Smooth muscle cell (in vitro differentiated cells): Measurements from ENCODE around the gene TRMT1. TPM values are rescaled to one million over a fixed set of nuclear protein-coding genes. Genes with fewer than 3 reads are reported as not detected.
A peak's percentile ranks its signal among the peaks of the same experiment; 100 is the strongest.

Source experiments
- DNase-seq: peaks from one replicate; lab custom pipeline; 2025; ENCODE audit not compliant: unreplicated experiment; lab: John Stamatoyannopoulos, UW
- H2AFZ ChIP-seq: fragments of 200-600 bp; sonication (generic); 2 replicates; pipeline ENCODE4 v1.6.0; 2016; ENCODE audit warnings: antibody characterized with exemption, low read depth, mild to moderate bottlenecking
- H3F3A ChIP-seq: fragments of 200-600 bp; sonication (generic); 2 replicates; pipeline ENCODE4 v1.6.0; 2017; ENCODE audit warnings: antibody characterized with exemption, low read depth
- H3K27ac ChIP-seq: fragments of 200-600 bp; sonication (generic); 2 replicates; pipeline ENCODE4 v1.5.1; 2016; ENCODE audit warnings: low read depth, mild to moderate bottlenecking
- H3K27me3 ChIP-seq: fragments of 200-600 bp; sonication (generic); 2 replicates; pipeline ENCODE4 v1.6.1; 2016; ENCODE audit warnings: low read depth, mild to moderate bottlenecking
- H3K36me3 ChIP-seq: fragments of 200-600 bp; sonication (generic); 2 replicates; pipeline ENCODE4 v1.5.1; 2016; ENCODE audit warnings: low read depth
- H3K4me1 ChIP-seq: fragments of 200-600 bp; sonication (generic); 2 replicates; pipeline ENCODE4 v1.5.1; 2016; ENCODE audit warnings: low read depth
- H3K4me2 ChIP-seq: fragments of 200-600 bp; sonication (generic); 2 replicates; pipeline ENCODE4 v1.6.0; 2016; ENCODE audit warnings: mild to moderate bottlenecking
- H3K4me3 ChIP-seq: fragments of 200-600 bp; sonication (generic); 2 replicates; pipeline ENCODE4 v1.5.1; 2016; ENCODE audit warnings: mild to moderate bottlenecking
- H3K79me2 ChIP-seq: fragments of 200-600 bp; sonication (generic); 2 replicates; pipeline ENCODE4 v1.6.0; 2016; ENCODE audit warnings: low read depth, mild to moderate bottlenecking
- H3K9ac ChIP-seq: fragments of 200-600 bp; sonication (generic); 2 replicates; pipeline ENCODE4 v1.6.0; 2016; ENCODE audit warnings: low read depth
- H3K9me3 ChIP-seq: fragments of 200-600 bp; sonication (generic); replicated peaks from 2 replicates; pipeline ENCODE4 v1.5.1; 2016; ENCODE audit warnings: low read depth
- H4K20me1 ChIP-seq: fragments of 200-600 bp; sonication (generic); 2 replicates; pipeline ENCODE4 v1.6.0; 2016; ENCODE audit warnings: low read depth
- WGBS: methylation state at CpG from one replicate; pipeline ENCODE4 v1.1.7; 2016; ENCODE audit warnings: low lambda C conversion rate; 5-methylcytosine and 5-hydroxymethylcytosine counted together
- polyA plus RNA-seq: library from polyadenylated mRNA; unstranded; fragments of >200 nt; fragmentation: Nextera tagmentation; extraction: Ambion mirVana; gene quantifications from 2 replicates; pipeline ENCODE4 v1.2.1, GENCODE V29; 2016
- total RNA-seq: library from RNA; depleted of rRNA; stranded (reverse); fragments of >200 nt; gene quantifications from 2 replicates; pipeline ENCODE4 v1.2.3, GENCODE V29; 2014
- TF ChIP-seq, protein P1 (sequence below): fragments of 200-600 bp; sonication (generic); IDR thresholded peaks from 2 replicates; pipeline ENCODE4 v1.5.1; 2017; ENCODE audit warnings: borderline replicate concordance, mild to moderate bottlenecking, antibody characterized with exemption; ENCODE audit not compliant: insufficient read depth, poor library complexity, severe bottlenecking

Gene TRMT1
- total and polyA plus RNA-seq, 2 experiments from 2014 or later = 21.9 to 37.4 TPM

DNA sequence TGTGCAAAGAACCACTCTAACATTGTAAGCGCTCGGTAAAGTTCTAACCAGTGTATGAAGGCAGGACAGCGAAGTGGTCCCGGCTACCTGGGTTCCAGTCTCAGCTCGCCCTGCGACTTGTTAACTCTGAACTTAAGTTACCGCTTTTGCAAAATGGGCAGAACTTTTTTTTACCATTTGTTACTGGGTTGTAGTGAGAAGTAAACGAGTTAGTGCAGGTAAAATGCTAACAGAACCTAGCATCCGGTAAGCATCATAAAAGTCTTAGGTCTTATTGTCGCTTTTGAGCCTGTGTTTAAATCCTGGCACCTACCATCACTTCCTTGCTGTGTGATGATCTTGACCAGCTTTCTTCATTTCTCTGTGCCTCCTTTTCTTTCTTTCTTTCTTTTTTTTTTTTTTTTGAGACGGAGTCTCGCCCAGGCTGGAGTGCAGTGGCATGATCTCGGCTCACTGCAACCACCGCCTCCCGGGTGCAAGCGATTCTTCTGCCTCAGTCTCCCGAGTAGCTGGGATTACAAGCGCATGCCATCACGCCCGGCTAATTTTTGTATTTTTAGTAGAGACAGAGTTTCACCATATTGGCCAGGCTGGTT is 734 bp upstream of the TRMT1 start:
- Histone ChIP-seq H3K36me3 (no peaks in the 10 kb centered on the region), H3K4me1 (peaks cover 24% of the 10 kb centered on the region), H3K4me2 (peak overlapping the region; percentile 93), H3K9ac (no peak overlapping the region), H3F3A (no peaks in the 10 kb centered on the region), H4K20me1 (peaks cover 36% of the 10 kb centered on the region), H3K4me3 (peak overlapping the region; percentile 93), H3K27me3 (no peaks in the 10 kb centered on the region), H3K9me3 (no peaks in the 10 kb centered on the region), H3K79me2 (peaks cover 53% of the 10 kb centered on the region), H3K27ac (peak overlapping the region; percentile 90), H2AFZ (peak overlapping the region; percentile 75)
- DNase-seq = no peak
- WGBS = 37% methylated on average over 20 of the region's 20 CpGs
- TF ChIP-seq, protein P1, sequence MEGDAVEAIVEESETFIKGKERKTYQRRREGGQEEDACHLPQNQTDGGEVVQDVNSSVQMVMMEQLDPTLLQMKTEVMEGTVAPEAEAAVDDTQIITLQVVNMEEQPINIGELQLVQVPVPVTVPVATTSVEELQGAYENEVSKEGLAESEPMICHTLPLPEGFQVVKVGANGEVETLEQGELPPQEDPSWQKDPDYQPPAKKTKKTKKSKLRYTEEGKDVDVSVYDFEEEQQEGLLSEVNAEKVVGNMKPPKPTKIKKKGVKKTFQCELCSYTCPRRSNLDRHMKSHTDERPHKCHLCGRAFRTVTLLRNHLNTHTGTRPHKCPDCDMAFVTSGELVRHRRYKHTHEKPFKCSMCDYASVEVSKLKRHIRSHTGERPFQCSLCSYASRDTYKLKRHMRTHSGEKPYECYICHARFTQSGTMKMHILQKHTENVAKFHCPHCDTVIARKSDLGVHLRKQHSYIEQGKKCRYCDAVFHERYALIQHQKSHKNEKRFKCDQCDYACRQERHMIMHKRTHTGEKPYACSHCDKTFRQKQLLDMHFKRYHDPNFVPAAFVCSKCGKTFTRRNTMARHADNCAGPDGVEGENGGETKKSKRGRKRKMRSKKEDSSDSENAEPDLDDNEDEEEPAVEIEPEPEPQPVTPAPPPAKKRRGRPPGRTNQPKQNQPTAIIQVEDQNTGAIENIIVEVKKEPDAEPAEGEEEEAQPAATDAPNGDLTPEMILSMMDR = no peak

- WGBS = 2% methylated on average over 18 of the region's 18 CpGs
- no peaks in the 10 kb centered on the region for H3K36me3 ChIP-seq
- DNase-seq = no peak
- H3K4me3 ChIP-seq = peak overlapping the region; percentile 93
- H3F3A ChIP-seq = no peaks in the 10 kb centered on the region
- peaks cover 39% of the 10 kb centered on the region for H3K79me2 ChIP-seq
- H3K27ac ChIP-seq = peak overlapping the region; percentile 90
- H3K9ac ChIP-seq = peak overlapping the region; percentile 97
- H3K9me3 ChIP-seq = no peaks in the 10 kb centered on the region
- H3K4me1 ChIP-seq = peaks cover 24% of the 10 kb centered on the region
- H2AFZ ChIP-seq = peak overlapping the region; percentile 75
- H3K4me2 ChIP-seq = peak overlapping the region; percentile 93
- TF ChIP-seq, protein P1 = no peak
- H4K20me1 ChIP-seq = peaks cover 22% of the 10 kb centered on the region
- no peaks in the 10 kb centered on the region for H3K27me3 ChIP-seq
Measured at GRCh38 chr19:13115936-13116281, 631 bp downstream of the TRMT1 start.

- 96% methylated on average over 10 of the region's 10 CpGs for WGBS
- TF ChIP-seq, protein P1 = no peak
- Histone ChIP-seq H3K27ac (no peak overlapping the region), H2AFZ (no peak overlapping the region), H3K79me2 (peaks cover 13% of the 10 kb centered on the region), H4K20me1 (no peaks in the 10 kb centered on the region), H3K27me3 (no peaks in the 10 kb centered on the region), H3K4me1 (peaks cover 6% of the 10 kb centered on the region), H3K9me3 (no peaks in the 10 kb centered on the region), H3F3A (no peaks in the 10 kb centered on the region), H3K4me3 (no peak overlapping the region), H3K36me3 (no peaks in the 10 kb centered on the region), H3K4me2 (no peak overlapping the region), H3K9ac (no peak overlapping the region)
- DNase-seq = no peak
Measured at GRCh38 chr19:13112555-13112954, 4.0 kb downstream of the TRMT1 start.

GRCh38 chr19:13110099-13110610 is 6.4 kb downstream of the TRMT1 start:
- Histone ChIP-seq H3K9me3 (no peaks in the 10 kb centered on the region), H3K9ac (no peak overlapping the region)
- TF ChIP-seq, protein P1 = no peak

More at GRCh38 chr19:13110099-13110610, 6.4 kb downstream of the TRMT1 start:
- no peaks in the 10 kb centered on the region for H3F3A ChIP-seq
- no peaks in the 10 kb centered on the region for H3K4me1 ChIP-seq
- H3K36me3 ChIP-seq = no peaks in the 10 kb centered on the region
- no peak overlapping the region for H3K4me2 ChIP-seq
- H3K27me3 ChIP-seq = no peaks in the 10 kb centered on the region
- H2AFZ ChIP-seq = no peak overlapping the region
- H3K27ac ChIP-seq = no peak overlapping the region
- DNase-seq = no peak
- 99% methylated on average over 14 of the region's 15 CpGs for WGBS
- H4K20me1 ChIP-seq = no peaks in the 10 kb centered on the region
- H3K4me3 ChIP-seq = no peak overlapping the region
- H3K79me2 ChIP-seq = peaks cover 6% of the 10 kb centered on the region
